Keratinocyte (primary cell): ENCODE results near the gene SNCAIP.

Experiments used
- CTCF ChIP-seq, 3 experiments: IDR thresholded peaks in 1 of 3; conservative IDR thresholded peaks in 1 of 3; optimal IDR thresholded peaks in 1 of 3; 2 replicates in 2 of 3; 3 replicates in 1 of 3; pipeline versions ENCODE3 to v1.5.1; 2011; ENCODE audit warnings: low read length in 3 of 3, mild to moderate bottlenecking in 3 of 3, moderate library complexity in 2 of 3, control low read depth in 1 of 3, inconsistent platforms in 1 of 3; ENCODE audit not compliant: insufficient read depth in 2 of 3; ENCODE audit errors: extremely low read depth in 1 of 3
- EZH2 ChIP-seq: IDR thresholded peaks from one replicate; pipeline ENCODE4 v1.6.1; 2012; ENCODE audit warnings: inconsistent platforms, mild to moderate bottlenecking, low read length, moderate library complexity

- TF ChIP-seq CTCF (optimal IDR thresholded peaks at IDR 0.05 in 1 of 3, IDR thresholded peaks at IDR 0.05 in 1 of 3, conservative IDR thresholded peaks at IDR 0.05 in 1 of 3; ENCODE audit: extremely low read depth in 1 of 3, insufficient read depth in 2 of 3, low read length in 3 of 3): no peak
- no peak for TF ChIP-seq EZH2
Observed at GRCh38 chr5:122439645-122440044, 127.6 kb downstream of the SNCAIP start.
